GM23248 (cell line): ENCODE measurements around the gene SLC25A28.

Experiments
- EZH2 ChIP-seq: fragments of 200-600 bp; sonication (generic); IDR thresholded peaks from 2 replicates; pipeline ENCODE4 v1.6.1; 2018; ENCODE audit warnings: antibody characterized with exemption, mild to moderate bottlenecking; ENCODE audit not compliant: insufficient read depth, poor library complexity, severe bottlenecking
- EZH2phosphoT487 ChIP-seq: fragments of 200-600 bp; sonication (generic); IDR thresholded peaks from 2 replicates; pipeline ENCODE4 v1.6.1; 2018; ENCODE audit warnings: antibody characterized with exemption, moderate library complexity, mild to moderate bottlenecking, low read depth; ENCODE audit not compliant: insufficient read depth

GRCh38 chr10:99660662-99661376, 40.6 kb upstream of the SLC25A28 start:
- TF ChIP-seq EZH2: no peak
- no peak for TF ChIP-seq EZH2phosphoT487
